Bronchial epithelial cell (primary cell): Measurements from ENCODE around the gene FARP2. TPM values are rescaled to one million over a fixed set of nuclear protein-coding genes. Genes with fewer than 3 reads are reported as not detected.
A peak's percentile ranks its signal among the peaks of the same experiment; 100 is the strongest.

ENCODE experiments used
- DNase-seq: peaks from one replicate; pipeline ENCODE4 v3.0.0-alpha.2; 2010; ENCODE audit warnings: low read depth
- FAIRE-seq: peaks from 2 replicates; lab custom pipeline; 2011; peaks lifted over from hg19 to GRCh38; lab: Jason Lieb, UNC
- H3K27me3 ChIP-seq: 2 replicates; pipeline ENCODE4 v1.5.1; 2011; ENCODE audit warnings: low read length; ENCODE audit not compliant: control insufficient read depth, insufficient read depth
- H3K36me3 ChIP-seq: 2 replicates; pipeline ENCODE4 v1.5.1; 2011; ENCODE audit warnings: low read length; ENCODE audit not compliant: control insufficient read depth, insufficient read depth
- H3K4me3 ChIP-seq: 2 replicates; pipeline ENCODE4 v1.5.1; 2011; ENCODE audit warnings: mild to moderate bottlenecking, low read depth, low read length, control low read depth
- CTCF ChIP-seq: IDR thresholded peaks from 2 replicates; pipeline ENCODE4 v1.5.1; 2011; ENCODE audit warnings: mild to moderate bottlenecking, moderate library complexity, low read length, control low read depth, inconsistent platforms; ENCODE audit not compliant: insufficient read depth, severe bottlenecking
- total RNA-seq: library from RNA; depleted of rRNA; stranded (reverse); fragments of >200 nt; gene quantifications from 2 replicates; pipeline ENCODE4 v1.2.1, GENCODE V29; 2014

The FARP2 gene
- total RNA-seq, 1 donor from 2014 or later, result 25.0 TPM

DNA sequence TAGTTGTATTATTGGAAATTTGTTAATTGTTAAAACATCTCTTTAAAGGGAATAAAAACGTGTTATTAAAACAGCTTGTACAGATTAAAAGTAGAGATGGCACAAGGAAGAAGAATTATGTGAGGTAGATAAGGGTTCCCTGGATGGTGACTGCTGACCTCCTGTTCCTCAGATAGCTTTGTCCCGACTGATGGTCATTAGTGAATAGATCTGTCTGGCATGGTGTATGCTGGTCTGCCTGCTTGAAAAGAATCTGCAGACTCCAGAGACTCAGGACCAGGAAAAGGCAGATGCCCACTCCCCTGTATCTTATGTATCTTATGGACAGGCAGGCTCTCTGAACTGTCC, 5.6 kb upstream of the FARP2 start:
- H3K4me3 ChIP-seq, result no peak overlapping the region
- H3K27me3 ChIP-seq, result no peaks in the 10 kb centered on the region
- no peak for DNase-seq
- H3K36me3 ChIP-seq, result peaks cover 29% of the 10 kb centered on the region
- FAIRE-seq, result no peak
- no peak for TF ChIP-seq CTCF

- H3K27me3 ChIP-seq, result no peaks in the 10 kb centered on the region
- no peak for FAIRE-seq
- H3K36me3 ChIP-seq, result peaks cover 28% of the 10 kb centered on the region
- no peak for DNase-seq
- no peak overlapping the region for H3K4me3 ChIP-seq
- no peak for TF ChIP-seq CTCF
These were observed 5.0 kb upstream of the FARP2 start for GRCh38 chr2:241350878-241351639.

DNA sequence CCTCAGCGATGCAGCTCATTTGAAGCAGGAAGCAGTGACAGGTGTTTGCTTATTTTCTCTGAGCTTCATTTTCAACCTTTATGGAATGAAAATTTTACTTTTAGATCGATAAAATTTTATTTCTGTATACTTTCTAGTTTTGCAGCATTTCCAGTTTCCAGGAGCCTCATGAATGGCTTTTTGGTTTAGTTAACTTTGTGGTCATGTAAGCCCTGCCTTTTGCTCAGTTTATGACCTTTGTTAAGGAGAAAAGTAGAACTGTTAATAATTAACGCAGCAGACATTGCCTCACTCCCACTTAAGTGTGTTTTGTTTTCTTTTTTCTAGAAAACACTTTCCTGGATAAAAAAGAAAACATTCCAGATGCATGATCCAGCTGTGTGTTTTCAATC, 4.4 kb upstream of the FARP2 start:
- Histone ChIP-seq H3K36me3 (peaks cover 25% of the 10 kb centered on the region), H3K4me3 (no peak overlapping the region), H3K27me3 (no peaks in the 10 kb centered on the region)
- TF ChIP-seq CTCF, result no peak
- no peak for DNase-seq
- FAIRE-seq, result no peak

GRCh38 chr2:241352227-241352626, 3.9 kb upstream of the FARP2 start:
- Histone ChIP-seq H3K4me3 (no peak overlapping the region), H3K27me3 (no peaks in the 10 kb centered on the region), H3K36me3 (peaks cover 21% of the 10 kb centered on the region)
- FAIRE-seq (no peak), DNase-seq (no peak)
- TF ChIP-seq CTCF, result no peak

DNA sequence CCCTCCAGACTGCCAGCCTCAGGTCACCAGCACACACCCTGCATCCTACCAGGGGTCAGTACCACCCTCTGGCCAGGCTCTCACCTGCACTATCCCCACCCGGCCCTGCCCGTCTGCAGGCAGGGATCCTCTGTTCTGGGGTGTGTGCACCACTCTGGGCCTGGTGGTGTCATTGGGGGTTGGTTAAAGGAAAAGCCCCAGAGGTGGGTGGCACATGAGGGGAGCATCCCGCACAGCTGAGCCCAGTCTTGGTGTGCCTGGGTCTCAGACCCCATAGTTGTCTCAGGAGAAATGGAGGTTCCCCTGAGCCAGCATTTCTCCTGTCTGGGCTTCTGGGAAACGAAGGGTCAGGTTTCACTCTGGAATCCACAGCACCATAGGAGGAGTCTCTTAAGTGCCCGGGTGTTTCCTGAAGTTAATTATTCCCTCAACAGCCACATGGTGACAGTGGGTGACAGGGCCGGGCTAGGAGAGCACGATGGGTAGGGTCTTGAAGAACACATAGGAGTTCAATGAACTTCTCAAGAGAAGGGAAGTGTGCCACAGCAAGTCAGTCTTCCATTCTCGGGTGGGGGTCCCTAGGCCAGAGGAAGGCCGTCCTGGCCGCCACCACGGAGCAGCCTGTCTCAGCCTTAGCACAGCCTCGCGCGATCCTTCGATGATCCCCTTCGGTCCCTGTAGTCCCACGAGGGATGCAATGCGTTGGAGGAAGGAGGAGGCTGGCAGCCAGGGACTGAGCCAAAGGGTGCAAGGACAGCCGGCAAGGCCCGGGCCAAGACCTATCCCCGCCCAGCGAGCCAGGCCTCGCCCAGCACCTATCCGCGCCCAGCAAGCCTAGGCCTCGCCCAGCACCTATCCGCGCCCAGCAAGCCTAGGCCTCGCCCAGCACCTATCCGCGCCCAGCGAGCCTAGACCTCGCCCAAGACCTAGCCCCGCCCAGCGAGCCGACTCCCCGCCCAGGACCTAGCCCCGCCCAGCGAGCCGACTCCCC, 1.1 kb upstream of the FARP2 start:
- TF ChIP-seq CTCF, result no peak
- FAIRE-seq (no peak), DNase-seq (peak; percentile 63)
- no peaks in the 10 kb centered on the region for H3K27me3 ChIP-seq
- peaks cover 15% of the 10 kb centered on the region for H3K36me3 ChIP-seq
- peak overlapping the region; percentile 17 for H3K4me3 ChIP-seq
